GM21390 (cell line): ENCODE results near the gene CYP3A5.
"Not testable (repeated sequence)": the region's sequence is repeated elsewhere in the genome, so short reads cannot be mapped to it uniquely, and the experiment has no call there.

ENCODE experiments used
- ATAC-seq: cut with Tn5 transposase; IDR thresholded peaks from one replicate; pipeline ENCODE4 v1.9.1; 2021; ENCODE audit not compliant: unreplicated experiment

The CYP3A5 gene

DNA sequence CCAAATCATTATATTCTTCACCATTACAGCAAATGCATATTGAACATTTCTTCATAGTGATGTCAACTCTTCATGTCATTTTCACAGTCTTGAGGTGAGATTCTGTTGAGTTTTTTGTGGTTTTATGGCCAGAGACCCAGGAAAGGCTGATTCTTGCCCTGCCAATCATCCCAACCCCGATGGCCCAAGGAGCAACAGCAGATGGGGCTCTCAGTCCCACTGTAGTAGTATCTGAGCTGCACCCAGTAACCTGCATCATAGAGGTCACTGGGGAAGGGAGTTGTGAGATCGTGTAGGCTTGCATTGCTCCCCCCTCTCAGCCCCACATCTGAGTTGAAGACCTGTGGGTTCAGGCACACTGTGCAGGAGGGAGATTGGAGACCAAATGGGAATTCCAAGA, 36.3 kb downstream of the CYP3A5 start:
- ATAC-seq, result no peak

GRCh38 chr7:99642027-99642426, 37.8 kb downstream of the CYP3A5 start:
- ATAC-seq, result no peak

GRCh38 chr7:99639267-99639666, 40.5 kb downstream of the CYP3A5 start:
- ATAC-seq, result no peak

- ATAC-seq, result no peak
These were observed 41.1 kb downstream of the CYP3A5 start for GRCh38 chr7:99638731-99639130.

DNA sequence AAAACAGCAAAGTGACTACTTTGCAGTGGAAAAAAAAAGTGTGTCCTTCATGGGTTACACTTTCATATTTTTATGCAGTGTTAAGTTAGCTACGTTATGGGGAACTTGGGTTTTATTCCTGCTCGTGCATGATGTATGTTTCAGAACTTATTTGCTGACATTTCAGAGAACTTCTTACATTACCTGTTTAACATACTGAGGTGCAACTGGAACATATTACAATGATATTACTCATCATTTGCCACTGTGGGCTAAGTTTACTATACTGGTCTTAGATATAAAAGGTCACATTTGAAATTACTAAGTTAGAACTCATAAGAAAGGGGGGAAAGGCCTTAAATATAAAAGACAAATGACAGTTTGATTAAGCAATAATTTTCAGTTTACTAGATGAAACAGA, 42.4 kb downstream of the CYP3A5 start:
- not testable (repeated sequence) for ATAC-seq

GRCh38 chr7:99631295-99632109, 48.3 kb downstream of the CYP3A5 start:
- no peak for ATAC-seq

DNA sequence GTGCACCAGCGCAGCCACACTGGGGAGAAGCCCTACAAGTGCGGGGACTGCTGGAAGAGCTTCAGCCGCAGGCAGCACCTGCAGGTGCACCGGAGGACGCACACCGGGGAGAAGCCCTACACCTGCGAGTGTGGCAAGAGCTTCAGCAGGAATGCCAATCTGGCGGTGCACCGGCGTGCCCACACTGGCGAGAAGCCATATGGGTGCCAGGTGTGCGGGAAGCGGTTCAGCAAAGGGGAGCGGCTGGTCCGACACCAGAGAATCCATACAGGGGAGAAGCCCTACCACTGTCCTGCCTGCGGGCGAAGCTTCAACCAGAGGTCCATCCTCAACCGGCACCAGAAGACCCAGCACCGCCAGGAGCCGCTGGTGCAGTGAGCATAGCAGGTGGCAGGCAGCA, 50.2 kb downstream of the CYP3A5 start:
- no peak for ATAC-seq

DNA sequence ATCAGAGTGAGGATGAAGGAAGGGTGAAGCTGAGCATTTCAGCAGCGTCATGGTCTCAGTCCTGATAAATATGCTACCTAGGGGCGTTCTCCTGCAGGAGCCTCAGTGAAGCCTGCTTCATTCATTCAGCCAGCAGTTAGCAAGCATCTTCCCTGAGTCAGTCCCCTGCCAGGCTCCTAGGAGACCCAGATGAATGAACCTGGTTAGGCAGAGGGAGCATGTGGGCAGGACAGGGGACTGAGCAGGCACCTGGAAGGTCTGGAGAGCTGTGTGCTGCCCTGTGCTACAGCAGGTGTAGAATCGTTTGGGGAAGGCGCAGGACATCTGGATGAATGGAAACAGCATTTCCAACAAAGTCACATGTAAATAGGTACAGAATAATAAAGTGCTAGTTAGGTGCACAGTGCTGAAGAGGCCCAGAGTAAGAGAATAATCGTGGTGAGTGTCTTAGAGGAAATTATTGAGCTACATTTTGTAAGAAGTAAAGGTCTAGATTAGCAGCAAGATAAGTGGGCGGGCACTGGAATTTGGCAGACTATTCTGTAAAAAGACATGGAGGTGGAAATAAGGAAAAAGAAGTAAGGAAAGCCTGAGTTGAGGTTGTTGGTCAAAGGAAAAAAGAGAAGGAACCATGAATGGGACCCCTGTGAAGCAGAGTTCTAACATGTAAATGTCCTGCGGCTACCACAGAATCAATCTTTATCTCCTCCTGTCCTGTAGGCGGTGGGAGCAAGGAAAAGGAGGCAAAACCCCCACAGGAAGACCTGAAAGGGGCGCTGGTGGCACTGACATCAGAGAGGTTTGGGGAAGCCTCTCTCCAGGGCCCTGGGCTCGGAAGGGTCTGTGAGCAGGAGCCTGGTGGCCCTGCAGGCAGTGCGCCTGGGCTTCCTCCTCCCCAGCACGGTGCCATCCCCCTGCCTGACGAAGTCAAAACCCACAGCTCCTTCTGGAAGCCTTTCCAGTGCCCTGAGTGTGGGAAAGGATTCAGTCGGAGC, 51.0 kb downstream of the CYP3A5 start:
- ATAC-seq, result no peak

DNA sequence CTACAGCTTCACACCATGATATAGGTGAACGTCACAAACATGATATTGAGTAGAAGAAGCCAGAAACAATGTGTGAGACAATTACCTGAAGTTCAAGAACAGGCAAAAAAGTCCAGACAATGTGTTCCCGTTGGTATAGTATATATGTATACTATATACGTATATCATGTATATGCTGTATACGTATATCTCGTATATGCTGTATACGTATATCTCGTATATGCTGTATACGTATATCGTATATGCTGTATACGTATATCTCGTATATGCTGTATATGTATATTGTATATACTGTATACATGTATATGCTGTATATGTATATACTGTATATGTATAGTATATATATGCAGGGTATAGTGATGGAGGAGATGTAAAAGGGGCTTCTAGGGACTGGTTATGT, 52.3 kb downstream of the CYP3A5 start:
- ATAC-seq, result no peak

DNA sequence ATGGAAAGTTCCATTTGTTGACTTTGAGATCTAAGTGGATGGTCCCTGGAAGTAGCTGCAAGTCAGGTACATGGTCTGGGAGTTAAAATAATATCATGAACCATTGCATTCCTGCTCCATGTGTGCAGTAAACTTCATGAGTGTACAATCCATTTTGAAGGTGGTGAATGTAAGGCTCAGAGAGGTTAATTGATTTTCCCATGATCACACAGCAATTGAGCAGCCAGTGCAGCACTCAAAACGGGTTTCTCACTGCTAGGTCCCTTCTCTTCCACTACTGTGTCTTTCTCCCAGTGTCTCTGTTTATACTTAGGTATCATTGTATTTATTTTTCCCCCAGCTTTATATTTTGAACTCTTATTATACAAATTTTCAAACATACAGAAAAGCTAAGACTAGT, 53.1 kb downstream of the CYP3A5 start:
- ATAC-seq, result no peak

GRCh38 chr7:99625961-99626360, 53.8 kb downstream of the CYP3A5 start:
- no peak for ATAC-seq

GRCh38 chr7:99625321-99625720, 54.5 kb downstream of the CYP3A5 start:
- ATAC-seq, result no peak

DNA sequence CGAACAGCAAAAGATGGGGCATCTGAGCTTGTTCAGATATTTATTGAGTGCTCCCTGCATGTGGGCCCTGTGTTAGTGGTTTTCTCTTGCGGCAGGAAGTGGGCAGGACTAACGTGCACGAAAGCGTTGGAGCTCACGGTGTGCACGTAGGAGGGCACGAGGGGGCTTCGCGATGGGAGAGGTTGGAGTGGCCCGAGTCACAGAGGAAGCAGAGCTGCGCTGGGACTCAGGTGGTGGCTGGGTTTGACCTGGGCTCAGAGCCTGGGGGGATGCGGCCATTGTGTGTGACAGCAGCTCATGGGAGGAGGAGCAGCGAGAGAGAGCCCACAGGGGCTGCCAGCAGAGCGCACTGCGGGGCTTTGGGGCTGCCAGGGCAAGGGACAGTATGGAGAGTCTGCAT, 55.3 kb downstream of the CYP3A5 start:
- no peak for ATAC-seq

- no peak for ATAC-seq
These were observed 55.9 kb downstream of the CYP3A5 start for GRCh38 chr7:99623702-99624447.

- no peak for ATAC-seq
These were observed 56.6 kb downstream of the CYP3A5 start for GRCh38 chr7:99623091-99623693.

DNA sequence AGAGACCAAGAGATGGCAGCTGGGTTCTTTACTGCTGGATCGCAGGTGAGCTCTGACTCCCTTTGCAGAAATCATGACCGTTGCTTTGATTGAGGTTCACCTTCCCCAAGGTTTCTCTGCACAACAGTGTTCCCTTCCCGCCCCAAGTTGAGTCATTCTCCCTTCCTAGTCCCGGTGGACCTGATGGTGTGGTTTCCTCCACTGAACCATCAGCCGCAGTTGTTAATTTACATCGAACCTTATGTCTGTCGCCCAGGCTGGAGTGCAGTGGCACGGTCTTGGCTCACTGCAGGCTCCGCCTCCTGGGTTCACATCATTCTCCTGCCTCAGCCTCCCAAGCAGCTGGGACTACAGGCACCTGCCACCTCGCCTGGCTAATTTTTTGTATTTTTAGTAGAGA, 57.2 kb downstream of the CYP3A5 start:
- ATAC-seq, result no peak

DNA sequence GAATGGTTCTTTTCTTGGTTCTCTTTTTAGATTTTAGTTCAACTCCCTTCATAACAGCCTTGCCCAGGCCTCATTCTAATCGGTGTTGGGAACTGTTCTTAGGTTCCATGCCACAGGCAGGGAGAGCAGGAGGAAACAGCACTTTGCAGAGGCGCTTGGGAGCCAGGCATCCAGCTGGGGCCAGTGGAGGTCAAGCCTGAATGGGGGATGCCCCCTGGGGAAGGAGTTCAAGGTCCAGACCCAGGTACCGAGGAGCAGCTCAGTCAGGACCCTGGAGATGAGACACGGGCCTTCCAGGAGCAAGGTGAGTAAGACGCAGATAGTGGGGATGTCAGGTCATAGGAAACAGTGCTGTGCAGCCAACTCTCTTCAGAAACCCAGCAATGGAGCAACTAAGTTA, 58.5 kb downstream of the CYP3A5 start:
- ATAC-seq, result no peak

- no peak for ATAC-seq
These were observed 60.1 kb downstream of the CYP3A5 start for GRCh38 chr7:99619571-99620130.

DNA sequence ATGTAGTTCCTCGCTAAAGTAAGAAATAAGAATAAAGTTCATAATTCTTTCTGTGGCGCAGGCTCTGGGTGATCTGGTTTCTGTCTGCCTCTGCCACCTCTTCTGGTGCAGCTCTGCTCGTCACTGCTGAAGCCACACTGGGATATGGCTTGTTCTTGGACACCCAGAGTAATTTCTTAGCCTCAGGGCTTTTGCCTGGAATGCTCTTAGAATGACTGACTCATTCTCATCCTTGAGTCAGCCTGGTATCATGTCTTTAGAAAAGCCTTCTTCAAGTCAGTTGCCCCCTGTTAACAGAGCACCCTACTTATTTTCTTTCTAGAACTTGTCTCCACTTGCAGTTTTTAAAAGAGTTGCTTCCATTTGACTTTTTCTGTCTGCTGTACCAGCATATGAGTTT, 61.1 kb downstream of the CYP3A5 start:
- no peak for ATAC-seq

- no peak for ATAC-seq
These were observed 62.5 kb downstream of the CYP3A5 start for GRCh38 chr7:99617192-99617781.
